Gastrocnemius medialis (tissue), 4 donors: Measurements from ENCODE around the gene CXXC5. TPM values are rescaled to one million over a fixed set of nuclear protein-coding genes. Genes with fewer than 3 reads are reported as not detected.
A peak's percentile ranks its signal among the peaks of the same experiment; 100 is the strongest.

ENCODE experiments used
- ATAC-seq, 2 donors: fragments of 150-250 bp; one replicate each; pipeline ENCODE4 v1.9.1; 2016
- DNase-seq, 2 donors: peaks; one replicate each; pipeline ENCODE4 v3.0.0-alpha.2; 2019
- H3K27ac ChIP-seq, 4 donors: fragments of 200-600 bp; sonication (generic); 1 replicate in 1 of 4; 2 replicates in 3 of 4; pipeline ENCODE4 v1.5.1; 2016 to 2018; ENCODE audit warnings: mild to moderate bottlenecking in 2 of 4, moderate library complexity in 1 of 4
- H3K27me3 ChIP-seq, 3 donors: fragments of 200-600 bp; sonication (generic) in 2 of 3; 1 replicate in 1 of 3; 2 replicates in 2 of 3; pipeline versions ENCODE4 v1.5.1 to v1.6.0; 2016 to 2019; ENCODE audit warnings: mild to moderate bottlenecking in 1 of 3, moderate library complexity in 1 of 3
- H3K36me3 ChIP-seq, 2 donors: fragments of 200-600 bp; sonication (generic) in 1 of 2; one replicate each; pipeline ENCODE4 v1.5.1; 2017 to 2018
- H3K4me1 ChIP-seq, 2 donors: fragments of 200-600 bp; sonication (generic) in 1 of 2; one replicate each; pipeline ENCODE4 v1.5.1; 2016 to 2017; ENCODE audit warnings: mild to moderate bottlenecking in 2 of 2
- H3K4me3 ChIP-seq, 4 donors: fragments of 200-600 bp; sonication (generic) in 3 of 4; 1 replicate in 1 of 4; 2 replicates in 3 of 4; pipeline ENCODE4 v1.5.1; 2016 to 2019; ENCODE audit warnings: mild to moderate bottlenecking in 2 of 4
- H3K9me3 ChIP-seq, 3 donors: fragments of 200-600 bp; sonication (generic) in 2 of 3; 1 replicate in 1 of 3; 2 replicates in 2 of 3; pipeline ENCODE4 v1.5.1; 2016 to 2019
- CTCF ChIP-seq, 5 experiments: fragments of 450-650 bp in 3 of 5; fragments of 200-600 bp in 2 of 5; sonication (generic) in 2 of 5; IDR thresholded peaks in 4 of 5; conservative IDR thresholded peaks in 1 of 5; 1 replicate in 4 of 5; 2 replicates in 1 of 5; pipeline ENCODE4 v1.5.1; 2016 to 2019; ENCODE audit warnings: antibody characterized with exemption in 5 of 5, mild to moderate bottlenecking in 3 of 5, moderate library complexity in 3 of 5
- POLR2A ChIP-seq, 2 donors: fragments of 450-650 bp; IDR thresholded peaks; one replicate each; pipeline ENCODE4 v1.6.1; 2017; ENCODE audit warnings: antibody characterized with exemption in 2 of 2, mild to moderate bottlenecking in 2 of 2, moderate library complexity in 2 of 2
- in situ Hi-C, 4 donors: fragments of 200-750 bp; cut with MboI; loops; one replicate each; pipeline versions ENCODE4 v1.15.0 to v1.8.0; 2017; ENCODE audit warnings: low sequenced_read_pairs in 4 of 4
- intact Hi-C: fragments of 100-400 bp; cut with DNase I; formaldehyde crosslinking; loops from one replicate; pipeline ENCODE4 v1.15.1; 2023; ENCODE audit warnings: low total_unique reads
- total RNA-seq, 4 donors: library from RNA; depleted of rRNA; stranded (reverse); fragments of >200 nt; gene quantifications; one replicate each; pipeline versions ENCODE4 v1.1.0 to v1.2.3, GENCODE V29; 2016

Gene CXXC5
- total RNA-seq, 4 donors from 2014 or later, result 38.5 to 83.8 (median 60.9) TPM

DNA sequence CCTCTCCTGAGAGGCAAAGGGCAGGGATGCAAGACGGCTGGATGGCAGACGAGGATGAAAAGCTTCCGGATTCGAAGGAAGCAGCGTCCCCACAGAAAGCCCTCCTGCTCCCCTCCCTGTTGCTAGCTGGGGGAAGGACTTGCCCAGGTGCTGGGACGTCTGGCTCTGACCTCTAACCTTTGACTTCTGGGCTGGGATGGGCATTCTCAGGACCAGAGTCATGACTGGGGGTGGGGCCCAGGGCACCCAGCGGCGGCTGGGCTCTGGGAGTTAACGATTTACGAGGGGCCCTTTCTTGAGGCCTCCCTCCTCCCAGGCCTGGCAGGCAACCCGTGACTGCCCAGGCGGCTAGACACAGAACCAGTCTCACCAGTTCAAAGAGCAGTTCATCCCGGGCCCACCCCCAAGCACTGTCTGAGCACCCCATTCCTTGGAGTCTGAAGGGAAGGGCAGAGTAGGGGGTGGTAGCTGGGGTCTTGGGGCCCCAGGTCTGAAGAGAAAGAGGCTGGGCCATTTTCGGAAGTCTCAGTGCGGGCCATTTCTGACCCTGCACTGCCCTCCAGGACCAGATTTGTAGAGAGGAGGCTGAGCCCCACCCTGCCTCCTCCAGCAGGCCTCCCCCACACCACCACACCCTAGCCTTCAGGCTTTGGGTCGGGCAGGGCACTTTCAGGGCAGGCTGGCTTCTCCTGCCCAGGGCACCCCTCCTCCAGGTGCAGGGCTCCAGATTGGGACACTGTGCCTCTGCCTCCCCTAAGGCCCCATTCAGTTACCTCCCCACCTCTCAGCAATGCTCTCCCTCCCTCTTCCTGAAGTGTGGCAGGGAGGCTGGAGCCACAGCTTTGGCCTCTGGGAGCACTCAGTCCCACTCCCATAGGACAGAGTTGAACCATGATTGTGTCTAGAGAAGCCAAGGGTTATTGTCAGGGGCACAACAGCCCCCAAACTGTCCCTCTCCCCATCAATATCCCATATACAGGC, 5.0 kb upstream of the CXXC5 start:
- DNase-seq (no peak), ATAC-seq (no peak)
- H3K27ac ChIP-seq, result peak overlapping the region; percentile 96 to 99 (median 98)
- no peak for TF ChIP-seq CTCF (IDR thresholded peaks at IDR 0.05 in 4 of 5, conservative IDR thresholded peaks at IDR 0.05 in 1 of 5)
- no peak for TF ChIP-seq POLR2A (IDR thresholded peaks at IDR 0.05)
- intact Hi-C loops (no loop called here), in situ Hi-C loops (no loop called here)
- peaks cover 66 to 72% of the 10 kb centered on the region in 2 donors for H3K4me1 ChIP-seq
- H3K27me3 ChIP-seq, result no peaks in the 10 kb centered on the region
- no peaks in the 10 kb centered on the region for H3K9me3 ChIP-seq
- H3K36me3 ChIP-seq, result no peaks in the 10 kb centered on the region
- H3K4me3 ChIP-seq, result no peak overlapping the region

DNA sequence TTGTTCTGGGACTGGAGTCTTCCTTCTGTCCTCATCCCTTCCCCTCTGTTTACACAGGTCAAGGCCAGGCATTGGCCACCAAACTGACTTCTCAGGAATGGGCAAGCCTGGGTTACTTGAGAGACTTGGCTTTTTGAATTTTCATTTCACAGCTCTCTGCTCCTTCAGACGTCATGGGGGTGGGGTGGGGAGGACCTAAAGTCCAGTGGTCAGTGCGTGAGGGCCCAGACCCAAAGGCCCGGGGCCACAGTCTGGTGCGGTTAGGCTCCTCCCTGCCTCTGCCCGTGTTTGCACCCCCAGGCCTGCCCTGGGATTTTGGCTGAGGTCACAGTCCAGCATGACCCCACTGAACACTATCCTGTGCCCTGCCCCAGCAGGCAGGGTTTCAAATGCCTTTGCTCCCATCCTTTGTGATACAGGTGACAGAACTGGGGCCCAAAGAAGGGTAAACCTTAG, 4.1 kb upstream of the CXXC5 start:
- peak overlapping the region; percentile 96 to 99 (median 98) for H3K27ac ChIP-seq
- TF ChIP-seq POLR2A (IDR thresholded peaks at IDR 0.05) (no peak), CTCF (IDR thresholded peaks at IDR 0.05 in 4 of 5, conservative IDR thresholded peaks at IDR 0.05 in 1 of 5) (no peak)
- in situ Hi-C loops, result no loop called here
- peaks cover 59 to 64% of the 10 kb centered on the region in 2 donors for H3K4me1 ChIP-seq
- H3K4me3 ChIP-seq, result no peak overlapping the region
- ATAC-seq (no peak), DNase-seq (peak in 1 of 2 donors; percentile 17)
- intact Hi-C loops, result no loop called here
- no peaks in the 10 kb centered on the region for H3K27me3 ChIP-seq
- H3K36me3 ChIP-seq, result no peaks in the 10 kb centered on the region
- no peaks in the 10 kb centered on the region for H3K9me3 ChIP-seq

- Histone ChIP-seq H3K27ac (peak overlapping the region in 3 of 4 donors; percentile 96 to 99 (median 97)), H3K4me3 (no peak overlapping the region), H3K36me3 (no peaks in the 10 kb centered on the region), H3K9me3 (no peaks in the 10 kb centered on the region), H3K4me1 (peaks cover 51 to 56% of the 10 kb centered on the region in 2 donors), H3K27me3 (no peaks in the 10 kb centered on the region)
- intact Hi-C loops, result no loop called here
- TF ChIP-seq POLR2A (IDR thresholded peaks at IDR 0.05) (no peak), CTCF (IDR thresholded peaks at IDR 0.05 in 4 of 5, conservative IDR thresholded peaks at IDR 0.05 in 1 of 5) (no peak)
- DNase-seq, result no peak
- in situ Hi-C loops, result no loop called here
- no peak for ATAC-seq
These were observed 3.3 kb upstream of the CXXC5 start for GRCh38 chr5:139644646-139645429.

- TF ChIP-seq POLR2A (IDR thresholded peaks at IDR 0.05) (no peak), CTCF (IDR thresholded peaks at IDR 0.05 in 4 of 5, conservative IDR thresholded peaks at IDR 0.05 in 1 of 5) (no peak)
- Histone ChIP-seq H3K36me3 (no peaks in the 10 kb centered on the region), H3K27ac (no peak overlapping the region), H3K9me3 (no peaks in the 10 kb centered on the region), H3K27me3 (no peaks in the 10 kb centered on the region), H3K4me1 (peaks cover 45 to 50% of the 10 kb centered on the region in 2 donors), H3K4me3 (no peak overlapping the region)
- DNase-seq, result no peak
- no peak for ATAC-seq
- intact Hi-C loops (no loop called here), in situ Hi-C loops (no loop called here)
These were observed 2.7 kb upstream of the CXXC5 start for GRCh38 chr5:139645430-139645871.
